SK-N-SH (cell line): ENCODE data around the gene KCNJ15. TPM values are rescaled to one million over a fixed set of nuclear protein-coding genes. Genes with fewer than 3 reads are reported as not detected.

Experiments used
- CTCF ChIA-PET: fragments of 300-600, 350-600 bp; formaldehyde crosslinking; extraction: SDS; loops from one replicate; lab custom pipeline; 2021; lab: Yijun Ruan, JAX
- POLR2A ChIA-PET: fragments of 350-600 bp; sonication (Branson Sonifier 250); formaldehyde crosslinking; extraction: SDS; loops from one replicate; lab custom pipeline; 2020; ENCODE audit warnings: antibody characterized with exemption, inconsistent platforms; lab: Yijun Ruan, JAX
- DNase-seq: peaks from one replicate; pipeline ENCODE4 v3.0.0; 2012
- H2AFZ ChIP-seq: fragments of 200-600 bp; sonication (generic); 2 replicates; pipeline ENCODE4 v1.8.1; 2016; ENCODE audit warnings: antibody characterized with exemption, mild to moderate bottlenecking, low read depth
- H3F3A ChIP-seq: fragments of 200-600 bp; sonication (generic); replicated peaks from 2 replicates; pipeline ENCODE3; 2016; ENCODE audit warnings: antibody characterized with exemption, mild to moderate bottlenecking; ENCODE audit not compliant: insufficient read depth
- H3K27ac ChIP-seq, 2 experiments: fragments of 200-500 bp in 1 of 2; fragments of 200-600 bp in 1 of 2; sonication (Bioruptor generic) in 1 of 2; sonication (generic), shearing (Covaris generic) in 1 of 2; 2 replicates each; pipeline versions ENCODE4 v1.5.1 to v1.6.1; 2014 to 2016; ENCODE audit warnings: low read depth in 2 of 2, inconsistent platforms in 1 of 2, low read length in 1 of 2, mild to moderate bottlenecking in 1 of 2, mixed read lengths in 1 of 2
- H3K27me3 ChIP-seq: fragments of 200-600 bp; sonication (generic), shearing (Covaris generic); 2 replicates; pipeline ENCODE4 v1.6.1; 2016; ENCODE audit warnings: mixed run types; ENCODE audit not compliant: insufficient read depth
- H3K36me3 ChIP-seq, 2 experiments: fragments of 200-500 bp in 1 of 2; fragments of 200-600 bp in 1 of 2; sonication (Bioruptor generic) in 1 of 2; sonication (generic) in 1 of 2; replicated peaks in 1 of 2; 2 replicates each; pipeline versions ENCODE3 to v1.5.1; 2014 to 2016; ENCODE audit warnings: low read length in 1 of 2, mild to moderate bottlenecking in 1 of 2; ENCODE audit not compliant: insufficient read depth in 2 of 2, control insufficient read depth in 1 of 2
- H3K4me1 ChIP-seq, 2 experiments: fragments of 200-500 bp in 1 of 2; fragments of 200-600 bp in 1 of 2; sonication (Bioruptor generic) in 1 of 2; sonication (generic), shearing (Covaris generic) in 1 of 2; 2 replicates each; pipeline versions ENCODE4 v1.5.1 to v1.6.1; 2014 to 2016; ENCODE audit warnings: low read depth in 1 of 2, low read length in 1 of 2, mixed run types in 1 of 2; ENCODE audit not compliant: insufficient read depth in 2 of 2, control insufficient read depth in 1 of 2
- H3K4me2 ChIP-seq: fragments of 200-600 bp; sonication (generic), shearing (Covaris generic); 2 replicates; pipeline ENCODE4 v1.6.1; 2017; ENCODE audit warnings: mixed run types
- H3K4me3 ChIP-seq, 2 experiments: fragments of 200-500 bp in 1 of 2; fragments of 200-600 bp in 1 of 2; sonication (Bioruptor generic) in 1 of 2; sonication (generic), shearing (Covaris generic) in 1 of 2; 2 replicates each; pipeline versions ENCODE4 v1.5.1 to v1.8.1; 2014 to 2016; ENCODE audit warnings: low read depth in 2 of 2, inconsistent platforms in 1 of 2, low read length in 1 of 2, mild to moderate bottlenecking in 1 of 2, mixed read lengths in 1 of 2, moderate library complexity in 1 of 2
- H3K79me2 ChIP-seq: fragments of 200-600 bp; sonication (generic); 2 replicates; pipeline ENCODE4 v1.8.1; 2017; ENCODE audit warnings: mild to moderate bottlenecking; ENCODE audit not compliant: insufficient read depth
- H3K9ac ChIP-seq: fragments of 200-600 bp; sonication (generic); 2 replicates; pipeline ENCODE4 v1.6.1; 2017; ENCODE audit warnings: mixed run types
- H3K9me2 ChIP-seq: fragments of 200-600 bp; sonication (generic); 2 replicates; pipeline ENCODE4 v1.6.1; 2017; ENCODE audit warnings: mixed run types
- H3K9me3 ChIP-seq: fragments of 200-600 bp; sonication (generic); 2 replicates; pipeline ENCODE4 v1.6.1; 2017; ENCODE audit warnings: mixed run types, mild to moderate bottlenecking, moderate library complexity
- H4K20me1 ChIP-seq: fragments of 200-600 bp; sonication (generic); 2 replicates; pipeline ENCODE4 v1.6.1; 2017; ENCODE audit warnings: mild to moderate bottlenecking, mixed run types; ENCODE audit not compliant: insufficient read depth
- EP300 ChIP-seq, 2 experiments: IDR thresholded peaks; 2 replicates each; pipeline versions ENCODE4 v1.4.0 to v1.6.1; 2012; ENCODE audit warnings: borderline replicate concordance in 1 of 2, low read depth in 1 of 2, low read length in 1 of 2
- EZH2phosphoT487 ChIP-seq: fragments of 200-600 bp; sonication (generic); IDR thresholded peaks from 2 replicates; pipeline ENCODE4 v1.6.1; 2017; ENCODE audit warnings: low read depth, mixed run types, mild to moderate bottlenecking, antibody characterized with exemption, moderate library complexity, borderline replicate concordance
- FOSL2 ChIP-seq: IDR thresholded peaks from 2 replicates; pipeline ENCODE4 v1.4.0; 2012; ENCODE audit warnings: low read depth, mild to moderate bottlenecking, moderate library complexity, borderline replicate concordance
- GABPA ChIP-seq: IDR thresholded peaks from 2 replicates; pipeline ENCODE4 v1.4.0; 2012; ENCODE audit warnings: low read depth, mild to moderate bottlenecking
- NRF1 ChIP-seq: IDR thresholded peaks from 2 replicates; pipeline ENCODE4 v1.6.1; 2012; ENCODE audit warnings: low read depth, mild to moderate bottlenecking, low read length
- POLR2AphosphoS5 ChIP-seq: IDR thresholded peaks from 2 replicates; pipeline ENCODE4 v1.6.1; 2012; ENCODE audit warnings: low read depth, low read length
- RCOR1 ChIP-seq: fragments of 150-350 bp; IDR thresholded peaks from 2 replicates; pipeline ENCODE4 v1.6.1; 2017; ENCODE audit warnings: antibody characterized with exemption, low read length
- RFX5 ChIP-seq: IDR thresholded peaks from 2 replicates; pipeline ENCODE4 v1.6.1; 2012; ENCODE audit warnings: mild to moderate bottlenecking, improper control_type of control experiment, low read length
- RXRA ChIP-seq: IDR thresholded peaks from 2 replicates; pipeline ENCODE4 v1.4.0; 2012; ENCODE audit warnings: low read depth, mild to moderate bottlenecking, borderline replicate concordance
- SIN3A ChIP-seq: IDR thresholded peaks from 2 replicates; pipeline ENCODE4 v1.6.1; 2012; ENCODE audit warnings: low read depth, mild to moderate bottlenecking, low read length, moderate library complexity, borderline replicate concordance
- SMC3 ChIP-seq: IDR thresholded peaks from 2 replicates; pipeline ENCODE4 v1.6.1; 2012; ENCODE audit warnings: low read depth, low read length, improper control_type of control experiment
- TCF12 ChIP-seq: IDR thresholded peaks from 2 replicates; pipeline ENCODE4 v1.4.0; 2012
- TEAD4 ChIP-seq: IDR thresholded peaks from 2 replicates; pipeline ENCODE4 v1.4.0; 2012; ENCODE audit warnings: mild to moderate bottlenecking, borderline replicate concordance; ENCODE audit not compliant: insufficient read depth
- YY1 ChIP-seq: IDR thresholded peaks from 2 replicates; pipeline ENCODE4 v1.4.0; 2012; ENCODE audit warnings: low read depth, mild to moderate bottlenecking
- WGBS: methylation state at CpG from one replicate; pipeline ENCODE4 v1.1.6; 2017; ENCODE audit warnings: low lambda C conversion rate; 5-methylcytosine and 5-hydroxymethylcytosine counted together
- polyA plus RNA-seq, 3 experiments: library from polyadenylated mRNA; depleted of rRNA; stranded (reverse); fragments of >200 nt; gene quantifications; 2 replicates each; pipeline ENCODE4 v1.2.3, GENCODE V29; 2012
- TF ChIP-seq, protein P1 (sequence below): fragments of 150-350 bp; IDR thresholded peaks from 2 replicates; pipeline ENCODE4 v1.6.1; 2016; ENCODE audit warnings: mild to moderate bottlenecking, low read depth, low read length
- TF ChIP-seq, protein P2 (sequence below): fragments of 200-600 bp; sonication (generic); IDR thresholded peaks from 2 replicates; pipeline ENCODE4 v1.6.1; 2017; ENCODE audit warnings: antibody characterized with exemption, mild to moderate bottlenecking, moderate library complexity

KCNJ15 gene
- polyA plus RNA-seq, 1 of the 3 experiments (the other 2 are of a cell fraction), result 0.03 TPM

DNA sequence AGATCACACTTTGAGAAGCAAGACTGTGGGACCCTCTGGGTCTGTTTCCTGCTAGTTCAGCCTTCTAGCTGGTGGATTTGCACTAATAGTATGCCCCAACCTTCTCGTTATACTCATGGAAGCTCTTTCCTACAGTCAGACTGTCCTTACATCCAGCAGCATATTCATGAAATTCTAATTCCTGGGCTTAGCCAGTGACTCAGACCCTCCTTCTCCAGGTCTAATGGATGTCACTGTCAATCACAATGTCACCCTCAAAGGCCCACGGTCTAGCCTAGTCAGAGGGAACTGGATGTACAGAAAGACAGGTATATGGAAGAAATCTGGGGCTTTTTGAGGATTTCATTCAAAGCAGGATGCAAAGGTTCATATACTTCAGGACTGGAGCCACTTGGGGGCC lies 72.4 kb downstream of the KCNJ15 start:
- Histone ChIP-seq H3K79me2 (no peaks in the 10 kb centered on the region), H3K4me3 (no peak overlapping the region), H3K4me1 (peaks cover 0 to 7% of the 10 kb centered on the region in 2 experiments; a peak in 1 of 4 replicates), H3K27me3 (no peaks in the 10 kb centered on the region), H2AFZ (no peak overlapping the region), H3K36me3 (no peaks in the 10 kb centered on the region), H3K9me3 (no peaks in the 10 kb centered on the region), H3K4me2 (no peak overlapping the region), H3K9ac (no peak overlapping the region), H3K9me2 (no peaks in the 10 kb centered on the region), H3K27ac (no peak overlapping the region), H4K20me1 (no peaks in the 10 kb centered on the region), H3F3A (no peaks in the 10 kb centered on the region)
- 36% methylated on average over 2 of the region's 2 CpGs for WGBS
- TF ChIP-seq NRF1 (no peak), RXRA (no peak), RFX5 (no peak), YY1 (no peak), SIN3A (no peak), EZH2phosphoT487 (no peak), GABPA (no peak), FOSL2 (no peak), EP300 (IDR thresholded peaks at IDR 0.05; ENCODE audit: borderline replicate concordance in 1 of 2, low read depth in 1 of 2, low read length in 1 of 2) (no peak), TEAD4 (no peak)
- POLR2A ChIA-PET, result no interaction called here
- DNase-seq, result no peak
- CTCF ChIA-PET, result interaction anchor here (1.0 to 1.3 kb wide), 2 partner anchors 26 to 27 kb away, joined by 3 to 8 read pairs; no protein-coding TSS in a partner anchor

DNA sequence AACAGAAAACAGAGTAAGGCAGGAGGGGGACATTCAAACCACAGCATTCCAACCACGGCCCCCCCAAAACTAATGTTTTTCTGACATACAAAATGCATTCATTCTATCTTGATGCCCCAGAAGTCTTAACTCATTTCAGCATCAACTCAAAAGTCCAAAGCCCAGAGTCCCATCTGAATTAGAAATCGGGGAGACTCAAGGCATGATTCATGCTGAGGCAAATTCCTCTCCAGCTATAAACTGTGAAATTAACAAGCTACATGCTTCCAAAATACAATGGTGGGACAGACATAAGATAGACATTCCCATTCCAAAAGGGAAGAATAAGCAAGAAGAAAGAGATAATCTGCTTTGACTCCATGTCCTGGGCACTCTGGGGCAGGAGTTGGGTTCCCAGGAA lies 73.9 kb downstream of the KCNJ15 start:
- Histone ChIP-seq H4K20me1 (no peaks in the 10 kb centered on the region), H3K79me2 (no peaks in the 10 kb centered on the region), H3K9me2 (no peaks in the 10 kb centered on the region), H3K36me3 (no peaks in the 10 kb centered on the region), H3K9ac (no peak overlapping the region), H3K9me3 (no peaks in the 10 kb centered on the region), H3F3A (no peaks in the 10 kb centered on the region), H3K4me1 (no peaks in the 10 kb centered on the region; a peak in 1 of 4 replicates), H3K27ac (no peak overlapping the region), H3K4me3 (no peak overlapping the region), H2AFZ (no peak overlapping the region), H3K4me2 (no peak overlapping the region), H3K27me3 (no peaks in the 10 kb centered on the region)
- TF ChIP-seq GABPA (no peak), EP300 (IDR thresholded peaks at IDR 0.05; ENCODE audit: borderline replicate concordance in 1 of 2, low read depth in 1 of 2, low read length in 1 of 2) (no peak), RCOR1 (no peak), YY1 (no peak), SMC3 (no peak), TCF12 (no peak), POLR2AphosphoS5 (no peak)
- TF ChIP-seq, protein P1, sequence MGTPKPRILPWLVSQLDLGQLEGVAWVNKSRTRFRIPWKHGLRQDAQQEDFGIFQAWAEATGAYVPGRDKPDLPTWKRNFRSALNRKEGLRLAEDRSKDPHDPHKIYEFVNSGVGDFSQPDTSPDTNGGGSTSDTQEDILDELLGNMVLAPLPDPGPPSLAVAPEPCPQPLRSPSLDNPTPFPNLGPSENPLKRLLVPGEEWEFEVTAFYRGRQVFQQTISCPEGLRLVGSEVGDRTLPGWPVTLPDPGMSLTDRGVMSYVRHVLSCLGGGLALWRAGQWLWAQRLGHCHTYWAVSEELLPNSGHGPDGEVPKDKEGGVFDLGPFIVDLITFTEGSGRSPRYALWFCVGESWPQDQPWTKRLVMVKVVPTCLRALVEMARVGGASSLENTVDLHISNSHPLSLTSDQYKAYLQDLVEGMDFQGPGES, result no peak
- TF ChIP-seq, protein P2, sequence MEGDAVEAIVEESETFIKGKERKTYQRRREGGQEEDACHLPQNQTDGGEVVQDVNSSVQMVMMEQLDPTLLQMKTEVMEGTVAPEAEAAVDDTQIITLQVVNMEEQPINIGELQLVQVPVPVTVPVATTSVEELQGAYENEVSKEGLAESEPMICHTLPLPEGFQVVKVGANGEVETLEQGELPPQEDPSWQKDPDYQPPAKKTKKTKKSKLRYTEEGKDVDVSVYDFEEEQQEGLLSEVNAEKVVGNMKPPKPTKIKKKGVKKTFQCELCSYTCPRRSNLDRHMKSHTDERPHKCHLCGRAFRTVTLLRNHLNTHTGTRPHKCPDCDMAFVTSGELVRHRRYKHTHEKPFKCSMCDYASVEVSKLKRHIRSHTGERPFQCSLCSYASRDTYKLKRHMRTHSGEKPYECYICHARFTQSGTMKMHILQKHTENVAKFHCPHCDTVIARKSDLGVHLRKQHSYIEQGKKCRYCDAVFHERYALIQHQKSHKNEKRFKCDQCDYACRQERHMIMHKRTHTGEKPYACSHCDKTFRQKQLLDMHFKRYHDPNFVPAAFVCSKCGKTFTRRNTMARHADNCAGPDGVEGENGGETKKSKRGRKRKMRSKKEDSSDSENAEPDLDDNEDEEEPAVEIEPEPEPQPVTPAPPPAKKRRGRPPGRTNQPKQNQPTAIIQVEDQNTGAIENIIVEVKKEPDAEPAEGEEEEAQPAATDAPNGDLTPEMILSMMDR, result no peak
- WGBS, result 26% methylated on average over 2 of the region's 2 CpGs
- CTCF ChIA-PET, result interaction anchor here (0.9 to 1.4 kb wide), 3 partner anchors 16 to 112 kb away, joined by 3 to 4 read pairs (median 4); no protein-coding TSS in a partner anchor
- no peak for DNase-seq
- POLR2A ChIA-PET, result no interaction called here
